Measurements from ENCODE around the gene MVP. TPM values are rescaled to one million over a fixed set of nuclear protein-coding genes. Genes with fewer than 3 reads are reported as not detected.
"Not testable (repeated sequence)": the region's sequence is repeated elsewhere in the genome, so short reads cannot be mapped to it uniquely, and the experiment has no call there.

MVP gene
- total and polyA plus RNA-seq, 8 donors: 12.5 to 280 (median 19.7) TPM

- no peak for DNase-seq
- Histone ChIP-seq H3K27me3 (no peaks in the 10 kb centered on the region), H3K4me3 (no peak overlapping the region), H3K9me3 (no peaks in the 10 kb centered on the region), H3K27ac (peak overlapping the region; percentile 75 to 89), H3K4me1 (peaks cover 51 to 93% of the 10 kb centered on the region in 2 donors), H3K36me3 (peaks cover 0 to 15% of the 10 kb centered on the region in 2 donors)
- TF ChIP-seq CTCF (IDR thresholded peaks at IDR 0.05): no peak
- intact Hi-C loops (cut with DNase I): no loop called here
- peak; percentile 8 for ATAC-seq
Observed at GRCh38 chr16:29825145-29826044, 5.1 kb downstream of the MVP start.

GRCh38 chr16:29826342-29826695 is 6.1 kb downstream of the MVP start:
- intact Hi-C loops (cut with DNase I): no loop called here
- Histone ChIP-seq H3K27ac (peak overlapping the region; percentile 75 to 89), H3K36me3 (peaks cover 0 to 24% of the 10 kb centered on the region in 2 donors), H3K9me3 (no peaks in the 10 kb centered on the region), H3K4me1 (peaks cover 48 to 89% of the 10 kb centered on the region in 2 donors), H3K4me3 (no peak overlapping the region), H3K27me3 (no peaks in the 10 kb centered on the region)
- ATAC-seq: no peak
- no peak for TF ChIP-seq CTCF (IDR thresholded peaks at IDR 0.05)
- no peak for DNase-seq

- H3K4me3 ChIP-seq: no peak overlapping the region
Observed at GRCh38 chr16:29830774-29831173, 10.5 kb downstream of the MVP start.

GRCh38 chr16:29831490-29831889 is 11.2 kb downstream of the MVP start:
- TF ChIP-seq CTCF (IDR thresholded peaks at IDR 0.05): no peak
- Histone ChIP-seq H3K36me3 (peaks cover 0 to 76% of the 10 kb centered on the region in 2 donors), H3K27ac (no peak overlapping the region), H3K4me3 (no peak overlapping the region), H3K9me3 (no peaks in the 10 kb centered on the region), H3K4me1 (peaks cover 0 to 37% of the 10 kb centered on the region in 2 donors), H3K27me3 (no peaks in the 10 kb centered on the region)
- no peak for DNase-seq
- intact Hi-C loops (cut with DNase I): no loop called here
- ATAC-seq: no peak

More at GRCh38 chr16:29830774-29831173, 10.5 kb downstream of the MVP start:
- intact Hi-C loops (cut with DNase I): no loop called here
- peaks cover 0 to 69% of the 10 kb centered on the region in 2 donors for H3K36me3 ChIP-seq
- H3K4me1 ChIP-seq: peaks cover 5 to 44% of the 10 kb centered on the region in 2 donors
- H3K9me3 ChIP-seq: no peaks in the 10 kb centered on the region
- ATAC-seq (no peak), DNase-seq (no peak)
- TF ChIP-seq CTCF (IDR thresholded peaks at IDR 0.05): no peak
- no peak overlapping the region for H3K27ac ChIP-seq
- H3K27me3 ChIP-seq: no peaks in the 10 kb centered on the region

GRCh38 chr16:29833219-29833618 is 13.0 kb downstream of the MVP start:
- ATAC-seq; H3K27me3 ChIP-seq; H3K4me3 ChIP-seq; H3K9me3 ChIP-seq; DNase-seq; intact Hi-C loops (cut with DNase I); H3K27ac ChIP-seq: not testable (repeated sequence)
- Histone ChIP-seq H3K4me1 (peaks cover 0 to 20% of the 10 kb centered on the region in 2 donors), H3K36me3 (peaks cover 0 to 93% of the 10 kb centered on the region in 2 donors)
